Tibial nerve (tissue), 4 donors: ENCODE results near the gene CRBN.

ENCODE experiments used
- EP300 ChIP-seq, 2 donors: sonication (generic); formaldehyde crosslinking; IDR thresholded peaks; one replicate each; pipeline ENCODE4 v1.6.1; 2017; ENCODE audit warnings: antibody characterized with exemption in 2 of 2, mild to moderate bottlenecking in 1 of 2
- POLR2A ChIP-seq, 2 donors: fragments of 450-650 bp; IDR thresholded peaks; one replicate each; pipeline ENCODE4 v1.6.1; 2017; ENCODE audit warnings: antibody characterized with exemption in 2 of 2, mild to moderate bottlenecking in 2 of 2, moderate library complexity in 2 of 2
- TF ChIP-seq, protein P1 (sequence below), 5 experiments: fragments of 200-600 bp in 3 of 5; fragments of 450-650 bp in 2 of 5; sonication (generic) in 3 of 5; IDR thresholded peaks; one replicate each; pipeline ENCODE4 v1.5.1; 2016 to 2019; ENCODE audit warnings: antibody characterized with exemption in 5 of 5, mild to moderate bottlenecking in 3 of 5, moderate library complexity in 2 of 5

DNA sequence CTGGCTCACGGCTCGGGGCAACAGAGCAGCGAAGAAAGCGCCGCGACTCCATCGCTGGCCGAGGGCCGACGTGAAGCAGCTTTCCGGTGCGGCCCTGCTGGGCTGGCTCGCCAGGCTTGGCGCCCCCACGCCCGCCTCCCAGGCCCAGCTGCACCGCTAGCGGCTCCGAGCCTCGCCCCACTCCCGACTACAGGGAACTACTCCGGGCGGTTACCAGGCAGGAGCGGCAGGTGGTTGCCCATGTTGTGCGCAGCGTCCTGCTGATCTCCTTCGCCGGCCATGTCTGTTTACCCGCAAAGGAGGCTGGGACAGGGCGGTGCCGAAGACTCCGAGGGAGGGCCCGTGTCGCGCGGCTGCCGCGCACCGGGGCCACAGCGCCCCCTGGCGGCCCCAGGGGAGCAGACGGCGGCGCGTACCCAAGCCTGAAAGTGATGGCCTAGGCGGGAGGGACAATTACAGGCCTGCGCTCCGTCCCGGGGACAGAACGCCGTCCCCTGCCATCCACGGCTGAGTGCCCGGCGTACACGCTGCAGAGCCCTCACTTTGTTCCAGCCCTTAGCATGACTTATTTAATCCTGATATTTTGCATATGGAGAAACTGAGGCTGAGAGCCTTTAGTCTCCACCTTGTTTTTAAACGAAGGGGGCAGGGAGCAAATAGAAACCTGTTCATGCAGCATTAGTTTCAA is at the start of gene CRBN:
- TF ChIP-seq, protein P1, sequence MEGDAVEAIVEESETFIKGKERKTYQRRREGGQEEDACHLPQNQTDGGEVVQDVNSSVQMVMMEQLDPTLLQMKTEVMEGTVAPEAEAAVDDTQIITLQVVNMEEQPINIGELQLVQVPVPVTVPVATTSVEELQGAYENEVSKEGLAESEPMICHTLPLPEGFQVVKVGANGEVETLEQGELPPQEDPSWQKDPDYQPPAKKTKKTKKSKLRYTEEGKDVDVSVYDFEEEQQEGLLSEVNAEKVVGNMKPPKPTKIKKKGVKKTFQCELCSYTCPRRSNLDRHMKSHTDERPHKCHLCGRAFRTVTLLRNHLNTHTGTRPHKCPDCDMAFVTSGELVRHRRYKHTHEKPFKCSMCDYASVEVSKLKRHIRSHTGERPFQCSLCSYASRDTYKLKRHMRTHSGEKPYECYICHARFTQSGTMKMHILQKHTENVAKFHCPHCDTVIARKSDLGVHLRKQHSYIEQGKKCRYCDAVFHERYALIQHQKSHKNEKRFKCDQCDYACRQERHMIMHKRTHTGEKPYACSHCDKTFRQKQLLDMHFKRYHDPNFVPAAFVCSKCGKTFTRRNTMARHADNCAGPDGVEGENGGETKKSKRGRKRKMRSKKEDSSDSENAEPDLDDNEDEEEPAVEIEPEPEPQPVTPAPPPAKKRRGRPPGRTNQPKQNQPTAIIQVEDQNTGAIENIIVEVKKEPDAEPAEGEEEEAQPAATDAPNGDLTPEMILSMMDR (IDR thresholded peaks at IDR 0.05) = peak; percentile 93 to 100 (median 98)
- TF ChIP-seq POLR2A (IDR thresholded peaks at IDR 0.05) = peak in 1 of 2 donors; percentile 65
- peak; percentile 66 to 95 for TF ChIP-seq EP300 (IDR thresholded peaks at IDR 0.05)
